GM19025 (cell line): Measurements from ENCODE around the gene HEPHL1.

Experiments used
- ATAC-seq: cut with Tn5 transposase; IDR thresholded peaks from one replicate; pipeline ENCODE4 v1.9.1; 2021; ENCODE audit warnings: mild to moderate bottlenecking, low read depth, moderate library complexity; ENCODE audit not compliant: unreplicated experiment

The HEPHL1 gene

DNA sequence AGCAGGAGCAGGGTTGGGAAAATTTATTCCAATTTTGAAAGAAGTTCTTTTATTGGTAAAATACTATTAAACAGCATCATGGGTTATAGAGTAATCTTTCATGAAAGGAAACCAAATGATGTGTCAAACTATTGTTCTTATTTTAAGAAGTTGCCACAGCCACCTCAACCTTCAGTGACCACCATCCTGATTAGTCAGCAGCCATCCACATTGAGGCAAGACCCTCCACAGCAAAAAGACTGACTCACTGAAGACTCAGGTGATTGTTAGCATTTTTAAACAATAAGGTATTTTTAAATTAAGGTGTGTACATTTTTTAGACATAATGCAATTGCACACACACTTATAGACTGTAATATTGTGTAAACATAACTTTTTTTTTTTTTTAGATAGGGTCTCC lies 3.7 kb upstream of the HEPHL1 start:
- no peak for ATAC-seq

DNA sequence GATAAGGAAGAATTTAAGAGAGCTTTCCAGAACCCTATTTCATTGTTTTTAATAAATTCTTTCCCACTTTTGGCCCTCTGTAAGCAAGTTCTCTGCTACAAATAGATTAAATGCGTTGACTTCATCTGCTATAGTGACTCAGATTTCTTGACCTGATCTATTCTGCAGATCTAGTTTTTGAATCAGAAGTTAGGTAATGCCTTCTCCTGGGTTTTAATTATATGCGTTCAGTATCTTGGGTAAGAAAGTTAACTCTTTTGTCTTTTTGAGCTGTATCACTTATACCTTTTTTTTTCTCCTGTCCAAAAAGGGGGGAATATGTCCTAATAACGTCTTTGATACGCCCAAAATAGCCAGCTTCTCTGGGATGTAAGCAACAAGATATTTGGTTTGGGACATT lies 2.4 kb upstream of the HEPHL1 start:
- ATAC-seq, result no peak

GRCh38 chr11:94023856-94024255 lies 2.7 kb downstream of the HEPHL1 start:
- ATAC-seq, result no peak

- ATAC-seq, result no peak
Observed at GRCh38 chr11:94024547-94024946, 3.4 kb downstream of the HEPHL1 start.

DNA sequence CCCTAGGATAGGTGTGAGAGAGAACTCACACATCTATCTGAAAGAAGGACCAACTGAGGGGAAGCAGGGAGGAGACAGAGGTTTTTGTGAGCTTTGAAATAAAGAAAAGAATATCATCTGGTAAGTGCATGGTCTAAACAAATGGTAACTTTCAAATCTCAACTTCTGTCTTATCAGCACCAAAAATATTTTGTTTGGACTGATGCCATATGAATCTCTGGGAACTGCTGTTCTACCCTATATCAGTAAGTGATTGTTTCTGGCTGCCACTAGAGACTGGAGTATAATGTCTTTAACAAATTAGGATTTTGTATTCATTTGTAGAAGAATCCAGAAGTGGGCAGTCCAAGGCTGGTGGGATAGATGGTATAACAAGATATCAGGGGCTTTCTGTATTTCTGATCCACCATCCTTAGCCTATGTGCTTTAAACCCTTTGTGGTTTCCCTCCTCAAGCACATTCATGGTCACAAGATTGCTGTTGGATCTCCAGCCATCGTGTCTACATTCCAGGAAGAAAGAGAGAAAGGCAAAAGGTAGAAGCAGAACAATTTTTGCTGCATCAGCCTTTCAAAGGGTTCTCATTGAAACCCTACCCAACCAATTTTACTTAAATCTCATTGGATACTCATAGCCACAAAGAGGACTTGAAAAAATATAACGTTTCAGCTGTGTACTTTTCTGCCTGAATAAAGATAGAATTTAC lies 4.7 kb downstream of the HEPHL1 start:
- no peak for ATAC-seq

DNA sequence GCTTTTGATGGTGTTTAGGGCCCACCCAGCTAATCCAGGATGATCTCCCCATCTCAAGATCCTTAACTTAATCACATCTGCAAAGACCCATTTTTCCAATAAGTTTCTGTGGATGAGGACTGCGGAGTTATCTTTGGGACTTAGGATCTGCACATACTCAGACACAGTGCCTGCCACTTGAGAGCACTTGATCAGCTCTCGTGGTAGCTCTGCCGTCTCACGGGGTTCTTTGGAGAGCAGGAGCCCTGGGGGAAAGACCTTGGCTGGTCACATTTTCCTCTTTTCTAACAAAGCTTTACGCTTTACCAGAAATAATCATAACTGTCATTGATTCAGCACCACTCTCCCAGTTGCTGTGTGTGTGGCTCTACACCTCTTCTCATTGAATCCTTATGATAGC lies 6.1 kb downstream of the HEPHL1 start:
- no peak for ATAC-seq

- ATAC-seq, result no peak
Observed at GRCh38 chr11:94028436-94028835, 7.3 kb downstream of the HEPHL1 start.

DNA sequence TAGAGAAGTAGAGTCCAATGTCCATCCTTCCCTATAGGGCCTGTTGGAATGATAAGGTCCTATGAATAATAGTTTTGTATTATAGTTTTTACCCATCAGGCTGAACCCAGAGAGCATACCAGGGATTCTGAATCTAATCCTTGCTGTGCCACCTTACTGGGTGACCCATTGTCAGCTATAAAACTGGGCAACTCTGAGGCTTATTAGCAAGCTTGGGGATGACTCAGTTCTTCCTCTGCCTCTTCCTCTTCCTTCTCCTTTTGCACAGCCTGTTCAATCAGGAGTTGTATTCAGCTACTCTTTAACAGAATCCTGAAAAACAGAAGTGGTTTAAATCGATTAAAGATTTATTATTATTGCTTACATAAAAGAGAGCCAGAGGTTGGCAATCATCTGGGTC lies 8.9 kb downstream of the HEPHL1 start:
- ATAC-seq, result no peak

DNA sequence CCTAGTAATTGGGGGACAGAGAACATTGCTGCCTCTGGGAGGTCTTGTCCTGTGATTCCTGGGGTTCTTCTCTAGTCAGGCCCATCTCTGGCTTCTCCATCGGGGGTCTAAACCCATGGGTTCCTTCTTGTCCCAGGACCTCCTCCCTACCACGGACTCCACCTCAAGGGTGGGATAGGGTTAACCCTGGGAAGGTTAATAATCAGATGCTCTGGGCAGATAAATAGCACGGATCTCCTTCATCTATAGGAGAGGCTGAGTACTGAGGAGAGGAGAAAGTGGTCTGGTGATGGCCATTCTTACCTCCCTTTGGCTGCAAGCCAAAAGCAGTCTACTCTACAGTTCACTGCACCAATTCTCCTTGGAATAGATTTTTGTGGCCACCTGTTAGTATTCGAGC lies 10.5 kb downstream of the HEPHL1 start:
- no peak for ATAC-seq

- ATAC-seq, result no peak
Observed at GRCh38 chr11:94032066-94032465, 10.9 kb downstream of the HEPHL1 start.

DNA sequence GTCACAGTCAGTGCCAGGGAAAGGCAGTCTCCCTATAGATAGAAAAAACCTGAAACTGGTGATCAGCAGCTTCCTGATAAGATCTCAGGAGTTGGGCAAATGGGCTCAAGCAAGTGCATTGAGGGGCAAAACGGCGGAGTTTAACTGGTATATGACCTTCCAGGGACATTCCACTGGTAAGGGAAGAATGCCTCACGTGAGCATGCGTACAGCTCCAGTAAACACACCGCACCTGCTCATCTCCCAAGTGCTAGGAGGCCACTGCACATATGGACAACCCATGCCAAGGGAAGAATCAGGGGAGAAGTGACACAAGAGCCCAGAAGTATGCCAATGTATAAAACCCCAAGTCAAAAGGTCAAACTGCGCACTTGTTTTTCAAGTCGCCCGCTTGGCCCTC lies 11.6 kb downstream of the HEPHL1 start:
- no peak for ATAC-seq

- no peak for ATAC-seq
Observed at GRCh38 chr11:94034207-94034606, 13.1 kb downstream of the HEPHL1 start.

- no peak for ATAC-seq
Observed at GRCh38 chr11:94036096-94036495, 14.9 kb downstream of the HEPHL1 start.

- ATAC-seq, result no peak
Observed at GRCh38 chr11:94043241-94043640, 22.1 kb downstream of the HEPHL1 start.

GRCh38 chr11:94046796-94047195 lies 25.6 kb downstream of the HEPHL1 start:
- no peak for ATAC-seq

DNA sequence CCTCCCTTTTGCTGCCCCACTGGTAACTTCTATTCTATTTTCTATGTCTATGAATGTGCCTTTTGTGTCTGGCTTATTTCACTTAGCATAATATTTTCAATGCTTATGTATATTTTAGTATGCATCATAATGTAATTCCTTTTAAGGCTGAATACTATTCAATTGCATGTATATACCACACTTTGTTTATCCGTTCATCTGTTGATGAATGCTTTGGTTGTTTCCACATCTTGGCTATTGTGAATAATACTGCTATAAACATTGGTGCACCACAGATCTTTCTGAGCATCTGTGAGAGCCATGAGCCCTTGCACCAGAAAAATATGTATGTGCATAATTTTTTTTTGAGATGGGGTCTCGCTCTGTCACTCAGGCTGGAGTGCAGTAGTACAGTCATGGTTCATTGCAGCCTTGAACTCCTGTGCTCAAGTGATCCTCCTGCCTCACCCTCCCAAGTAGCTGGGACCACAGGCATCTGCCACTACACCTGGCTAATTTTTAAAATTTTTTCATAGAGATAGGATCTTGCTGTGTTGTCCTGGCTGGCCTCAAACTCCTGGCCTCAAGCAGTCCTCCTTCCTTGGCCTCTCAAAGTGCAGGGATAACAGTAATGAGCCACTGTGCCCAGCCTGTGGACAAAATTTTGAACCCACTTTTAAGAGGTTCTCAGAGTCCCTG lies 27.0 kb downstream of the HEPHL1 start:
- ATAC-seq, result no peak

DNA sequence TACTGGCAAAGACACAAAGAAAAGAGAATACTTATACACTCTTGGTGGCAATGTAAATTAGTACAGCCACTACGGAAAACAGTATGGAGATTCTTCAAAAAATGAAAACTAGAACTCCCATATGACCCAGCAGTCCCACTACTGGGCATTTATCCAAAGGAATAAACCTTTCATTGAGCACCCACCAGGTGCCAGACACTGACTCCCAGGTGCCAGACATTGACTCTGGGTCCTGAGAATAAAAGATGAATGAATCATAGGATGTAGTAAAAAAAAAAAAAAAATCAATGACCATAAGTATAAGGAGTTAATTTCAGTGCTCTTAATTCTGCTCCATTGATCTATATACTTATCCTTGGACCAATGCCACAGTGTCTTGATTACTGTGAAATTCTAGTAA lies 28.2 kb downstream of the HEPHL1 start:
- no peak for ATAC-seq

DNA sequence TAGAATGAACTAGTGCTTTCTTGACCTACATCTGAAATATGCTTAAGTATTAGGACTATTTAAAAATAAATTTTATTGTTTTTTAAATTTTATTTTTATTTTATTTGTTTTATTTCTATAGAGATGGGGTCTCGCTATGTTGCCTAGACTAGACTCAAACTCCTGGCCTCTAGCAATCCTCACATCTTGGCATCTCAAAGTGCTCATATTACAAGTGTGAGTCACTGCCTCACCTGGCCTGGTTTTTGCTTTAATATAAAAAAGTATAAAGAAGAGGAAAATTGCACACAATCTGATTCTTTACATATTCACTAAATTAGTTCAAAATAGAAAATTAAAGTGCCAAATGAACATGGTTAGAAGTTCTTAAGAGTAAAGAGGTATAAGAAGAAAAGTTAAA lies 37.5 kb downstream of the HEPHL1 start:
- ATAC-seq, result no peak

DNA sequence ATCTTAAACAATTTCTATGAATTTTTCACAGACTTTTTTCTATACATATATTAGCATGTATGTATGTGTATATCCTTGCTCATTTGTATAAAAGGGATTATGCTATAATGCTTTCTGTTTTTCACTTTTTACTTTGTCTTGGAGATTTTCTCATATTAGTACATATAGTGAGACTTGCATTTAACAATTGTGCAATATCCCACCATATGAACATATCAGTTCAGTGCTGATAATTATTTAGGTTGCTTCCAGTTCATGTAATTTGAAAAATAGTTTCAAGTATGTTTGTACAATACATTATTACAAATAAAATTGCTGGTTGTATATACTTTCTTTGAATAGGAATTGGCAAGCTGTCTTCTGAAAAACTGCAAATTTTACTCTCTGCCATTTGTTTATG lies 37.9 kb downstream of the HEPHL1 start:
- no peak for ATAC-seq

- ATAC-seq, result no peak
Observed at GRCh38 chr11:94060401-94060800, 39.2 kb downstream of the HEPHL1 start.

GRCh38 chr11:94062360-94062759 lies 41.2 kb downstream of the HEPHL1 start:
- ATAC-seq, result no peak

GRCh38 chr11:94066901-94067429 lies 45.8 kb downstream of the HEPHL1 start:
- ATAC-seq, result no peak
